Natural killer cell treated with Interleukin-12 subunit alpha and Interleukin-12 subunit beta and Interleukin-15 and Interleukin-18, amount 100 ng/mL, for 72 hours (primary cell): ENCODE results near the gene CYB561. TPM values are rescaled to one million over a fixed set of nuclear protein-coding genes. Genes with fewer than 3 reads are reported as not detected.

ENCODE experiments used
- ATAC-seq, 2 donors: fragments of 150-1000 bp; cut with Tn5 transposase in 1 of 2; sonication (Bioruptor Pico), chemical (Tn5 transposase) in 1 of 2; 2 replicates each; pipeline ENCODE4 v1.10.0; 2021
- DNase-seq: peaks from one replicate; pipeline ENCODE4 v3.0.0; 2022; ENCODE audit warnings: low spot score
- H3K27ac Mint-ChIP-seq, 2 donors: 1 replicate in 1 of 2; 2 replicates in 1 of 2; pipeline ENCODE4 v1.8.0; 2022; ENCODE audit warnings: mixed read lengths in 2 of 2, mild to moderate bottlenecking in 1 of 2, moderate library complexity in 1 of 2
- H3K27me3 Mint-ChIP-seq, 2 donors: 1 replicate in 1 of 2; 2 replicates in 1 of 2; pipeline ENCODE4 v1.8.0; 2022; ENCODE audit warnings: mixed read lengths in 2 of 2
- H3K36me3 Mint-ChIP-seq: one replicate; pipeline ENCODE4 v1.8.0; 2022; ENCODE audit warnings: mixed read lengths
- H3K4me1 Mint-ChIP-seq, 2 donors: 1 replicate in 1 of 2; 2 replicates in 1 of 2; pipeline ENCODE4 v1.8.0; 2022; ENCODE audit warnings: low read depth in 2 of 2, mixed read lengths in 2 of 2, mild to moderate bottlenecking in 1 of 2
- H3K4me3 Mint-ChIP-seq: one replicate; pipeline ENCODE4 v1.8.0; 2022; ENCODE audit warnings: mixed read lengths
- H3K9me3 Mint-ChIP-seq: 2 replicates; pipeline ENCODE4 v1.8.0; 2022; ENCODE audit warnings: mixed read lengths
- total RNA-seq, 2 donors: library from RNA; stranded (reverse); gene quantifications; one replicate each; pipeline ENCODE4 v1.2.3, GENCODE V29; 2022

Gene CYB561
- total RNA-seq, 2 donors from 2014 or later, result 3.2 to 7.9 TPM

GRCh38 chr17:63387656-63388340, 58.3 kb downstream of the CYB561 start:
- peaks cover 6% of the 10 kb centered on the region for H3K36me3 Mint-ChIP-seq

GRCh38 chr17:63382826-63383225, 63.3 kb downstream of the CYB561 start:
- Mint-ChIP-seq H3K27me3 (no peaks in the 10 kb centered on the region), H3K27ac (no peak overlapping the region), H3K9me3 (no peaks in the 10 kb centered on the region), H3K36me3 (no peaks in the 10 kb centered on the region), H3K4me1 (no peaks in the 10 kb centered on the region), H3K4me3 (no peak overlapping the region)
- no peak for DNase-seq
- no peak for ATAC-seq

More at GRCh38 chr17:63387656-63388340, 58.3 kb downstream of the CYB561 start:
- Mint-ChIP-seq H3K27ac (no peak overlapping the region), H3K27me3 (no peaks in the 10 kb centered on the region), H3K4me3 (no peak overlapping the region), H3K4me1 (no peaks in the 10 kb centered on the region), H3K9me3 (no peaks in the 10 kb centered on the region)
- DNase-seq, result no peak
- ATAC-seq, result no peak

Other genes starting within 250 kb of the CYB561 start
- gene ACE, start 30.8 kb upstream of the CYB561 start, total RNA-seq, result not detected
- not detected for gene KCNH6, start 77.1 kb upstream of the CYB561 start, total RNA-seq
- 100 to 1,000 TPM; 100 to 107 TPM for gene DCAF7, start 104.2 kb upstream of the CYB561 start, total RNA-seq
- 10 to 100 TPM; 21.0 to 26.7 TPM for gene TACO1, start 154.6 kb upstream of the CYB561 start, total RNA-seq
- gene MAP3K3, start 176.1 kb upstream of the CYB561 start, total RNA-seq, result 10 to 100 TPM; 38.2 to 52.0 TPM